Mesothelial cell of epicardium (in vitro differentiated cells): Measurements from ENCODE around the gene LENG9. TPM values are rescaled to one million over a fixed set of nuclear protein-coding genes. Genes with fewer than 3 reads are reported as not detected.

Source experiments
- DNase-seq, 2 experiments: peaks; one replicate each; pipeline ENCODE4 v3.0.0; 2021; ENCODE audit warnings: low spot score in 2 of 2; ENCODE audit not compliant: unreplicated experiment in 2 of 2
- H3K27ac Mint-ChIP-seq: 2 replicates; pipeline ENCODE4 v1.8.0; 2021; ENCODE audit warnings: mixed read lengths
- H3K27me3 Mint-ChIP-seq: 2 replicates; pipeline ENCODE4 v1.8.0; 2021; ENCODE audit warnings: low read depth, mixed read lengths
- H3K36me3 Mint-ChIP-seq: 2 replicates; pipeline ENCODE4 v1.8.0; 2021; ENCODE audit warnings: mixed read lengths
- H3K4me1 Mint-ChIP-seq: 2 replicates; pipeline ENCODE4 v1.8.0; 2021; ENCODE audit warnings: mixed read lengths
- H3K4me3 Mint-ChIP-seq: 2 replicates; pipeline ENCODE4 v1.8.0; 2021; ENCODE audit warnings: mild to moderate bottlenecking, moderate library complexity, mixed read lengths
- H3K9me3 Mint-ChIP-seq: 2 replicates; pipeline ENCODE4 v1.8.0; 2021; ENCODE audit warnings: mixed read lengths
- CTCF ChIP-seq: fragments of 200-600 bp; sonication (generic); IDR thresholded peaks from one replicate; pipeline ENCODE4 v1.5.0; 2021; ENCODE audit warnings: antibody characterized with exemption; ENCODE audit not compliant: unreplicated experiment
- total RNA-seq: library from RNA; stranded (reverse); gene quantifications from 3 replicates; pipeline ENCODE4 v1.2.1, GENCODE V29; 2021

The LENG9 gene
- total RNA-seq, 1 donor from 2014 or later, result 5.8 TPM

GRCh38 chr19:54434112-54434872 is 29.3 kb downstream of the LENG9 start:
- Mint-ChIP-seq H3K27ac (no peak overlapping the region), H3K36me3 (peaks cover 5% of the 10 kb centered on the region), H3K9me3 (no peaks in the 10 kb centered on the region), H3K4me1 (peaks cover 24% of the 10 kb centered on the region), H3K4me3 (no peak overlapping the region), H3K27me3 (peaks cover 8% of the 10 kb centered on the region)
- TF ChIP-seq CTCF, result no peak
- no peak for DNase-seq

GRCh38 chr19:54433697-54434096 is 29.9 kb downstream of the LENG9 start:
- Mint-ChIP-seq H3K27ac (no peak overlapping the region), H3K4me1 (peaks cover 28% of the 10 kb centered on the region), H3K27me3 (peaks cover 12% of the 10 kb centered on the region), H3K4me3 (no peak overlapping the region), H3K9me3 (no peaks in the 10 kb centered on the region), H3K36me3 (peaks cover 5% of the 10 kb centered on the region)
- TF ChIP-seq CTCF, result no peak
- no peak for DNase-seq

- no peak for DNase-seq
- Mint-ChIP-seq H3K36me3 (peaks cover 5% of the 10 kb centered on the region), H3K27ac (no peak overlapping the region), H3K4me1 (peaks cover 28% of the 10 kb centered on the region), H3K4me3 (no peak overlapping the region), H3K9me3 (no peaks in the 10 kb centered on the region), H3K27me3 (peaks cover 19% of the 10 kb centered on the region)
- no peak for TF ChIP-seq CTCF
These were observed 31.3 kb downstream of the LENG9 start for GRCh38 chr19:54432144-54432738.

GRCh38 chr19:54431255-54431838 is 32.2 kb downstream of the LENG9 start:
- H3K27ac Mint-ChIP-seq, result peak overlapping the region; percentile 78
- no peaks in the 10 kb centered on the region for H3K9me3 Mint-ChIP-seq
- no peak for TF ChIP-seq CTCF
- H3K4me3 Mint-ChIP-seq, result peak overlapping the region; percentile 64
- peaks cover 2% of the 10 kb centered on the region for H3K36me3 Mint-ChIP-seq
- H3K27me3 Mint-ChIP-seq, result peaks cover 25% of the 10 kb centered on the region
- H3K4me1 Mint-ChIP-seq, result peaks cover 27% of the 10 kb centered on the region
- DNase-seq, result no peak

GRCh38 chr19:54430306-54431254 is 33.0 kb downstream of the LENG9 start:
- Mint-ChIP-seq H3K27me3 (peaks cover 33% of the 10 kb centered on the region), H3K9me3 (no peaks in the 10 kb centered on the region), H3K4me3 (peak overlapping the region; percentile 64), H3K4me1 (peaks cover 24% of the 10 kb centered on the region), H3K36me3 (peaks cover 2% of the 10 kb centered on the region), H3K27ac (peak overlapping the region; percentile 78)
- TF ChIP-seq CTCF, result no peak
- peak; percentile 64 to 82 for DNase-seq
